ENCODE data around the gene XRRA1. TPM values are rescaled to one million over a fixed set of nuclear protein-coding genes. Genes with fewer than 3 reads are reported as not detected.

Gene XRRA1
- total RNA-seq, 1 experiment from 2014 or later: 10.4 TPM

DNA sequence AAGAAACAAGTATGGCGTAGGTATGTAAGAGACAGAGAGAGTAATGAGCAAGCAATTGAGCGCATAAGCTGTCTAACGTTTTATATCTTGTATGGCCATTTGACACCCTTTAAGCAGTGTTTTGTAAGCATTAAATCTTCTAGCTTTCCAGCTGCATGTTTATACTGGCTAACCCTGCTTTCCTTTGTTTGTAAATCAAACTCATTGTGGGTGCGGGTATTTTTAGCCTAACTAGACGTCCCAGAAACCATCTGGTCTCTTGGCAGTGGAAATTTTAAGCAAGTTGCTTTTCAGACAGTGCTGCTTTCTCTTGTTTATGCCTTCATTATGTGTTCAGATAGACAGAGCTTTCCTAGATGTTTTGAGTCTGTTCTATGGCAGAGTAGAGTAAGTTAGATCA lies 126.7 kb downstream of the XRRA1 start:
- peaks cover 45% of the 10 kb centered on the region for H3K36me3 Mint-ChIP-seq
- H3K27ac Mint-ChIP-seq: no peak overlapping the region
- POLR2A ChIA-PET: no interaction called here
- no peaks in the 10 kb centered on the region for H3K4me1 Mint-ChIP-seq
- CTCF ChIA-PET: no interaction called here
- no peak for ATAC-seq
- peaks cover 38% of the 10 kb centered on the region for H3K9me3 Mint-ChIP-seq
- no peak for DNase-seq (ENCODE audit: low spot score)
- TF ChIP-seq ZNF263 (CRISPR knock-in tag; IDR thresholded peaks at IDR 0.05; ENCODE audit: low read depth): no peak
- TF ChIP-seq, protein P1, sequence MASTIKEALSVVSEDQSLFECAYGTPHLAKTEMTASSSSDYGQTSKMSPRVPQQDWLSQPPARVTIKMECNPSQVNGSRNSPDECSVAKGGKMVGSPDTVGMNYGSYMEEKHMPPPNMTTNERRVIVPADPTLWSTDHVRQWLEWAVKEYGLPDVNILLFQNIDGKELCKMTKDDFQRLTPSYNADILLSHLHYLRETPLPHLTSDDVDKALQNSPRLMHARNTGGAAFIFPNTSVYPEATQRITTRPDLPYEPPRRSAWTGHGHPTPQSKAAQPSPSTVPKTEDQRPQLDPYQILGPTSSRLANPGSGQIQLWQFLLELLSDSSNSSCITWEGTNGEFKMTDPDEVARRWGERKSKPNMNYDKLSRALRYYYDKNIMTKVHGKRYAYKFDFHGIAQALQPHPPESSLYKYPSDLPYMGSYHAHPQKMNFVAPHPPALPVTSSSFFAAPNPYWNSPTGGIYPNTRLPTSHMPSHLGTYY (CRISPR knock-in tag; IDR thresholded peaks at IDR 0.05): no peak
- no peak for TF ChIP-seq ZNF396 (CRISPR knock-in tag; IDR thresholded peaks at IDR 0.05; ENCODE audit: borderline replicate concordance)
- TF ChIP-seq, protein P2, sequence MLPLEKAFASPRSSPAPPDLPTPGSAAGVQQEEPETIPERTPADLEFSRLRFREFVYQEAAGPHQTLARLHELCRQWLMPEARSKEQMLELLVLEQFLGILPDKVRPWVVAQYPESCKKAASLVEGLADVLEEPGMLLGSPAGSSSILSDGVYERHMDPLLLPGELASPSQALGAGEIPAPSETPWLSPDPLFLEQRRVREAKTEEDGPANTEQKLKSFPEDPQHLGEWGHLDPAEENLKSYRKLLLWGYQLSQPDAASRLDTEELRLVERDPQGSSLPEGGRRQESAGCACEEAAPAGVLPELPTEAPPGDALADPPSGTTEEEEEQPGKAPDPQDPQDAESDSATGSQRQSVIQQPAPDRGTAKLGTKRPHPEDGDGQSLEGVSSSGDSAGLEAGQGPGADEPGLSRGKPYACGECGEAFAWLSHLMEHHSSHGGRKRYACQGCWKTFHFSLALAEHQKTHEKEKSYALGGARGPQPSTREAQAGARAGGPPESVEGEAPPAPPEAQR (CRISPR knock-in tag; IDR thresholded peaks at IDR 0.05): no peak
- TF ChIP-seq ZBTB21 (CRISPR knock-in tag; IDR thresholded peaks at IDR 0.05; ENCODE audit: borderline replicate concordance): no peak
- TF ChIP-seq MAX (CRISPR knock-in tag; IDR thresholded peaks at IDR 0.05): no peak
- no peak for TF ChIP-seq NR2C2 (CRISPR knock-in tag; IDR thresholded peaks at IDR 0.05)
- TF ChIP-seq CREM (CRISPR knock-in tag; IDR thresholded peaks at IDR 0.05): no peak
- TF ChIP-seq CREB1 (CRISPR knock-in tag; IDR thresholded peaks at IDR 0.05): no peak
- no peak for TF ChIP-seq ZMAT4 (CRISPR knock-in tag; IDR thresholded peaks at IDR 0.05)
- no peak for TF ChIP-seq EMX1 (CRISPR knock-in tag; IDR thresholded peaks at IDR 0.05)
- no peak for TF ChIP-seq OVOL2 (CRISPR knock-in tag; IDR thresholded peaks at IDR 0.05; ENCODE audit: borderline replicate concordance)
- no peak for TF ChIP-seq ZNF416 (CRISPR knock-in tag; IDR thresholded peaks at IDR 0.05)
- no peak for TF ChIP-seq ELF4 (CRISPR knock-in tag; IDR thresholded peaks at IDR 0.05; ENCODE audit: low read depth)
- TF ChIP-seq HMGA2 (CRISPR knock-in tag; IDR thresholded peaks at IDR 0.05): no peak
- TF ChIP-seq NR1H2 (CRISPR knock-in tag; IDR thresholded peaks at IDR 0.05): no peak
- no peaks in the 10 kb centered on the region for H3K27me3 Mint-ChIP-seq (ENCODE audit: low read depth)
- no peak overlapping the region for H3K4me3 Mint-ChIP-seq

DNA sequence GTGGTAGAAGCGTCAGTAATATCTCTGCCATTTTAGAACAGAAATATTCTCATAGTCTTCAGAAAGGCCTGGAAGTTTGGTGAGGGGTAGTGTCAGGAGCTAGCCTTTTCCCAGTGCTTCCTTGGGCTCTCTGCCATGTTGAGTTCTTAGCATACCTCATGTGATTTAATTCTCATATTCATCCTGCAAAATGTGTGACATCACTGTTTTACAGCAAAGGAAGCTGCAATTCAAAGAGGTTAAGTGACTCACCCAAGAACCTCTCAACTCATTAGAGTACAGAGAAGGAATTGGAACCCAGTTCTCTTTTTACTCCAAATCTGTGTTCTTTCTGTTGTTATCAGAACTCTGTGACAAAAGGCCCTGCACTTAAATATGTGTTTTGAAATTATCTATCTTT lies 128.1 kb downstream of the XRRA1 start:
- no peak overlapping the region for H3K4me3 Mint-ChIP-seq
- no peaks in the 10 kb centered on the region for H3K27me3 Mint-ChIP-seq (ENCODE audit: low read depth)
- H3K27ac Mint-ChIP-seq: no peak overlapping the region
- no peak for ATAC-seq
- peaks cover 24% of the 10 kb centered on the region for H3K9me3 Mint-ChIP-seq
- ChIA-PET POLR2A (no interaction called here), CTCF (no interaction called here)
- H3K4me1 Mint-ChIP-seq: no peaks in the 10 kb centered on the region
- H3K36me3 Mint-ChIP-seq: peaks cover 31% of the 10 kb centered on the region
- no peak for DNase-seq (ENCODE audit: low spot score)
- TF ChIP-seq, protein P2 (CRISPR knock-in tag; IDR thresholded peaks at IDR 0.05): no peak
- TF ChIP-seq AR (CRISPR knock-in tag; IDR thresholded peaks at IDR 0.05) (no peak), ZNF317 (CRISPR knock-in tag; IDR thresholded peaks at IDR 0.05; ENCODE audit: borderline replicate concordance, low read depth) (no peak), CBFB (CRISPR knock-in tag; IDR thresholded peaks at IDR 0.05; ENCODE audit: low read depth) (no peak), FOXJ3 (CRISPR knock-in tag; IDR thresholded peaks at IDR 0.05; ENCODE audit: borderline replicate concordance) (no peak), IRF2 (CRISPR knock-in tag; IDR thresholded peaks at IDR 0.05; ENCODE audit: borderline replicate concordance, low read depth) (no peak), RORB (CRISPR knock-in tag; IDR thresholded peaks at IDR 0.05) (no peak), NFYB (CRISPR knock-in tag; conservative IDR thresholded peaks at IDR 0.05; ENCODE audit: low read depth) (no peak), FOXK1 (CRISPR knock-in tag; IDR thresholded peaks at IDR 0.05) (no peak), IRF1 (CRISPR knock-in tag; IDR thresholded peaks at IDR 0.05) (no peak), EMX1 (CRISPR knock-in tag; IDR thresholded peaks at IDR 0.05) (no peak), HMGA2 (CRISPR knock-in tag; IDR thresholded peaks at IDR 0.05) (no peak), E2F5 (CRISPR knock-in tag; IDR thresholded peaks at IDR 0.05) (no peak), ZNF396 (CRISPR knock-in tag; IDR thresholded peaks at IDR 0.05; ENCODE audit: borderline replicate concordance) (no peak)
- TF ChIP-seq, protein P3, sequence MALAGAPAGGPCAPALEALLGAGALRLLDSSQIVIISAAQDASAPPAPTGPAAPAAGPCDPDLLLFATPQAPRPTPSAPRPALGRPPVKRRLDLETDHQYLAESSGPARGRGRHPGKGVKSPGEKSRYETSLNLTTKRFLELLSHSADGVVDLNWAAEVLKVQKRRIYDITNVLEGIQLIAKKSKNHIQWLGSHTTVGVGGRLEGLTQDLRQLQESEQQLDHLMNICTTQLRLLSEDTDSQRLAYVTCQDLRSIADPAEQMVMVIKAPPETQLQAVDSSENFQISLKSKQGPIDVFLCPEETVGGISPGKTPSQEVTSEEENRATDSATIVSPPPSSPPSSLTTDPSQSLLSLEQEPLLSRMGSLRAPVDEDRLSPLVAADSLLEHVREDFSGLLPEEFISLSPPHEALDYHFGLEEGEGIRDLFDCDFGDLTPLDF (CRISPR knock-in tag; IDR thresholded peaks at IDR 0.05): no peak

Data from WTC11 (cell line).